Frontal cortex (tissue), 4 donors: ENCODE results near the gene ARPC2. TPM values are rescaled to one million over a fixed set of nuclear protein-coding genes. Genes with fewer than 3 reads are reported as not detected.

Experiments used
- DNase-seq, 2 donors: peaks; one replicate each; pipeline ENCODE4 v3.0.0; 2012; ENCODE audit warnings: low spot score in 2 of 2
- FAIRE-seq: peaks from 2 replicates; lab custom pipeline; 2012; peaks lifted over from hg19 to GRCh38; lab: Jason Lieb, UNC
- total RNA-seq: library from RNA; depleted of rRNA; stranded (reverse); fragments of >200 nt; gene quantifications from one replicate; pipeline ENCODE4 v1.2.3, GENCODE V29; 2014
- donor health status: control.
- donor health status: control.
- donor health status: control.

ARPC2 gene
- total RNA-seq, 1 donor from 2014 or later, result 139 TPM

DNA sequence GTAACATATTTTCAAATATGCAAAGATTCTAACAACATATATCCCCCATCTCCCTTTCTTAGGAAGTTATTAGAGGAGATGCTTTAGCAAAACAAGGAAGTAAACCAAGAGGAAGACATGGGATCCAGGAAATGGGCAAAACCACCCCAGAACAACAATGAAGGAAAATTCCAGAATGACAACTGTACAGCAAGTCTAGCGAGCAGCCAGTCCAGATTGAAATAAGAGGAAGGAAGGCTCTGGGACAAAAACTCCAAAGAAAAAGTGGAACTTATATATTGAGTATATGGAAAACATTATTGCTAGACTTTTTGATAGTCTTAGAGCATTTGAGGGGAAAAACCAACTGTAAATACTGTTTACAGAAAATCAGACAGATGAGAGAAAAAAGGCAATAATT is 2.9 kb upstream of the ARPC2 start:
- FAIRE-seq, result no peak
- no peak for DNase-seq

DNA sequence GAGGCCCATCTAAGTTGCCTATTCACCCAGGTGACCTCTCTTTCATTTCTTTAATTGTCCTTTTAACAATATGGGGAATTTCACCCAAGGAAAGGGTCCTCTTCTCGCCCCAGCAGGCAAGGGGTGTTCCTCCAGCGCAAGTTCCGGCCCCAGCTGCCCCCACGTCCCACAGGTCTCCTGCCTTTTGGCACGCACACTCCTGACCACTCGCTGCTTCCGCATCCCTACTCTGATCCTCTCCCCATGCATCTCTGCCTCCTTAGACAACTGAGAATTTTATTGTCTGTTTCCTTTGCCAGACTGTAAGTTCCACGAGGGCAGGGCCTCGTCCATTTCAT is 684 bp upstream of the ARPC2 start:
- FAIRE-seq, result no peak

DNA sequence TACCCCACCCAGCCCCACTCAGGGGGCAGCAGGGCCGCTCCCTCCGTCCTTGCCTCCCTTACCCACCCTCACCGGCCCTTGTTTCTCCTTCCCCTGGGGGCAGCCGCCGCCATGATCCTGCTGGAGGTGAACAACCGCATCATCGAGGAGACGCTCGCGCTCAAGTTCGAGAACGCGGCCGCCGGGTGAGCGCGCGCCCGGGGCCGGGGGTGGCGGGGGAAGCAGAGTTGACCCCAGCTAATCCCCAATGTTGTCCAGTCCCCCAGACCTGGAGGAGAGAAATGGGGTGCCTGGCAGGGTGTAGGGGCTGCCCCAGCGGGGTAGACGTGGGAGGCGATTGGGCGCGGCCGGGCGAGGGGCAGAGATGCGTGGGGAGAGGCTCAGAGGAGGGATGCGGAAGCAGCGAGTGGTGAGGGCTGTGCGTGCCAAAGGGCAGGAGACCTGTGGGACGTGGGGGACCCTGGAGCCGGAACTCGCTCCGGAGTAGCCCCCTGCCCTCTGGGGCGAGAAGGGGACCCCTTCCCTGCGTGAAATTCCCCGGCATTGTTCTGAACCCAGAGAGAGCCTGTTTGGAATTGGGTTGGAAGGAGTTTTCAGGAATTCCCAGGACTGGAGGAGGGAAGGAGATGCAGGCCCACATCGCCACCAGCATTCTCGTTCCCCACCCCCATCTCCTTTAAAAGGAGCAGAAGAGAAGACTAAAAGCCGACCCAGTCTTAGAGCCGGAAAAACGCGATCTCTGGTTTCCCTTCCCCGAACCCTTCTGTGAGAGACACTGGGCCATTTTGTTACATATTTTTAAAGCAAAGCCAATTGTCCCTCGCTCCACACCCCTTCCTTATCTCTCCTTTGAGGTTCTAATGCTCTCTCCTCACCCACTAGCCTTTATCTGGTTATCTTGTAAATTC is 625 bp downstream of the ARPC2 start:
- no peak for FAIRE-seq
- peak in 1 of 2 donors; percentile 45 for DNase-seq

More for the DNA sequence above, 684 bp upstream of the ARPC2 start:
- no peak for DNase-seq

DNA sequence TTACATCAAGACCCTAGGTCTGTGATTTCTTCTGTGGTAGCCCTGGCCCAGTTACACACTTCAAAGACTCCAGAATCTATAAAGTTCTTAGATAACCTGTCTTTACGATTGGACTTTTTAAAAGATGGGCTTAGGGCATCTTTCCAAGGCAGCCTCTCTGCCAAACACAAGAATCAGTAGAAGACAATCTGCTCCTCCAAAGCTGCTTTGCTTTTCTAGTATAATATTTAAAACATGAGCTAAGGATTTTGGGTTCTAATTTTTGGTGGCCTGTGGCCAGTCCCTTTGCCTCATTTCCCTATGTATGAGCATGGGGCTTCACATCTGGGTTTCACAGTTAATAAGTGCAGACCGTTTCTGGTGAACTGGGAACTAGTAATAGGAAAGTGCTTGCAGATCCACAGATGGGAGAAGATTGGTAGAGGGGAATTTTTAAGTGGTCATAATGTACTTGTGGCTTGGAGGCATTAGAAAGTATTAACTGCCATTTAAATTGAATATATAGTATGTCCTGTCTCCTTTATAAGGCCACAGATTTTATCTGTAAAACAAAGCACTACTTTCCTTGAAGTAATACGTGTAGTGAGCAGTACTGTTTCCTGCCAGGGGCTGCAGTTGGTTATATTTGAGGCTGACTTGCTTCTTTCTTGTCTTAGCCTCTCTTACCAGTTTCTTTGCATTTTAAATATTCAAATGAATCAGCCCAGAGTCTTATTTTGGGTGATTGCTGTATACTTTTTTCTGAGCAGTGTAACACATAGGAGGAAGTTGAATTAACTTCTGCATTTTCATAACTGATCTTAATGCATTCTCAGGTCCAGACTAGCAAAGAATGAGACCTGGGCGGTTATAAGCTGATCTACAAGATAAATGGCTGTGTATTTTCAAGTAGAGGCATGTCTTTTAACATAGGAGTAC is 1.5 kb downstream of the ARPC2 start:
- no peak for FAIRE-seq

DNA sequence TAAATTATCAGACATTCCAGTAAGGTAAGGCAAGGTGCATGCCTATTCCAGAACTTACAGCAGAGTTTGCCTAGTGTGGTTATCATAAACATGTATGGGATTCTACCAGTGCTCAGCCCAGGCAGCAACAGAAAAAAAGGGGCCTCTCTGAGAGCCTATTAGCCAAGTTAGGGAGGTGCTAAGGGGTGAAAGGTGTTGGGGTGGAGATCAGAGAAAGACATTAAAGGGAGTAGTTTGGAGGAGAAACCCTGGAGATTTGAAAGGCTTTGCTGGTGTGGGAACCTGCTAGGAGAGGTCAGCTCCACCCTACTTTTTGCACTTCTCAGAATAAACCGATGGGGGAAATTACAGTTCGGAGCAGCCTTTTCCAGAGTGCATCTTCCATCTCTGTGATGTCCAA is 2.9 kb downstream of the ARPC2 start:
- no peak for FAIRE-seq
- DNase-seq, result no peak

More for the DNA sequence above, 1.5 kb downstream of the ARPC2 start:
- no peak for DNase-seq

DNA sequence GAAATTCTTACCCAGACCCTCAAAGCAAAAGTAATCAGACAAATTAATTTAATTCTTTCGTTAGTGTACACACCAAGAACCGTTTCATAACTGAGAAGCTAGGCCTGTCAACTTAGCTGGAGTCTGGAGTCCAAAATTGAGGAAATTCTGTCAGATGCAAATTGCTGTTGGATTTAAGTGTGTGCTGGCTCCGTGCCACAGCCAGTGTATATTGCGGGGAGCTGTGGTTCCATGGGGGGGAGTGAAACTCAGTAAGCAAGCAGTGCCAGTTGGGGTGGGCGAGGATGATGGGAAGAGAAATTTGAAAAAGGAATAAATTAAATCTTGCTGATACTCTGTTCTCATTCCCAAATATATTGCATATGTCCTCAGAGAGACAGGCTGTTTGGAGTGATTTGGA is 4.0 kb downstream of the ARPC2 start:
- no peak for FAIRE-seq

DNA sequence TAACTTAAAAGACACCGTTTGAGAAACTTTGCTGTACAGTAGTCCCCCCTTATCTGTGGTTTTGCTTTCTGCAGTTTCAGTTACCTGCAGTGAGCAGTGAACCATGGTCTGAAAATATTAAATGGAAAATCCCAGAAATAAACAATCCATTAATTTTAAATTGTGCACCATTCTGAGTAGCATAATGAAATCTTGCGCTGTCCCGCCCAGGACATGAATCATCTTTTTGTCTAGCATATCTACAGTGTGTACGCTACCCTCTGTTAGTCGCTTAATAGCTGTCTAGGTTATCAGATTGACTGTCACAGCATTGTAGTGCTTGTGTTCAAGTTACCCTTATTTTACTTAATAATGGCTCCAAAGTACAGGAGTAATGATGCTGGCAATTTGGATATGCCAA is 6.1 kb downstream of the ARPC2 start:
- DNase-seq (no peak), FAIRE-seq (no peak)

More for the DNA sequence above, 4.0 kb downstream of the ARPC2 start:
- no peak for DNase-seq

DNA sequence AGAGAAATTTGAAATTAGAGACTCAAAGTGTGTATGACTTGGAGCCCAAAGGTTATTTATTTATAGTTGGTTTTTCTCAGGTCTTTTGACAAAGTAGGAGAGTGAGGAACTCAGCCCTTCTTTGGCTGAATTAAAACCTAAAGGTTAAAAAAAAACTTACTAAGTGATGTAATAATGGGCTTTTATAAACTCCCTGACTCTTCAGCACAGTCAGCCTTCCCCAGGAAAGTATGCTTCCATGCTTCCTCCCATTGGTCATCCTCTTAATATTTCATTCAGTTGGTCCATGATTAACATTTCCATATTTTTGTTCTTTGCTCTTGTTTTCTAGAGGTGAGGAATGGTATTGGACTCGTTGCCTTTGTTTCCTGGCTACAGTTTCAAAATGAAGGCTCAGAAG is 7.2 kb downstream of the ARPC2 start:
- FAIRE-seq, result no peak
- no peak for DNase-seq

DNA sequence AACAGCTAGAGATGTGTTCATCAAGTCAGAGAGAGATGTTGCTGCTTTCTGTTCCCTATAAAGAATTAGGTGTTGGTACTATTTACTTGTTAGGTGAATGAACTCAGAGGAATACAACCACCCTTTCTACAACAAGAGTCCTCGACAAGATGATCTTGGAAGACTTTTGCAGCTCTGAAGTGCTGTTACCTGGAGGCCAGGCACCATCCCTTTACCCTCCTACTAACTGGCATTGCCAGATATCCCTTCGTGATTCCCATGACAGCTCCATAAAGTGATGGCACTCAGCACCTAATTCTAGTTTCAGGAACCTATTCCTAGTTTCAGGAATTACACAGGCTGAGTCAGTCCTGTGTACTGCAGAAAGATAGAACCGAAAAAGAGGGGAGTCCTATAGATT is 9.9 kb downstream of the ARPC2 start:
- DNase-seq (no peak), FAIRE-seq (no peak)

DNA sequence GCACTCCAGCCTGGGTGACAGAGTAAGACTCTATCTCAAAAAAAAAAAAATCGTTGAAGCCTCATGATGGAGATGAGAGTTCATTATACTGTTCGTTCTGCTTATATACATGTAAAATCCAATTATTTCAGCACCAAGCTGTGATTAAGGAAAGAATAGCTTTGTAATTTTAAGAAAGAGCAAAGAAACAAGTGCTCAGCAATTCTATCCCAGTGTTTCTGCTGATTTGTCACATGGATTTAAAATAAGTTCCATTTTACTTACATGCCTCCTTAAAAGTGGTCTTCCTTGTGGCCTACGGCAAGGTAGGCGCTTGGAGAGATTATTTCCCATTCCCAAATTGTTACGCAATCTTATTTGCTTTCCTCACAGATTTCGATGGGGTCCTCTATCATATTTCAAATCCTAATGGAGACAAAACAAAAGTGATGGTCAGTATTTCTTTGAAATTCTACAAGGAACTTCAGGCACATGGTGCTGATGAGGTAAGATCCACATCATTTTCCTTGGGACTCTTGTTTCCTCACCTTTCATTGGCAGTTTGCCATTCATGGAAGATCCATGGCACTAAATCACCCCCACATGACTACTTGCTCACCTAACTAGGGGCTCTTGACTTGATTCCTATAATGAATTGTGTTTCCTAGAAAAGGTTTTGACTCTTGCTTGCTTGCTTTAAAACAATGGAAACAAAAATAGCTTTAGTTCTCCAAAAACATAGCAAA is 11.5 kb downstream of the ARPC2 start:
- FAIRE-seq (no peak), DNase-seq (no peak)

DNA sequence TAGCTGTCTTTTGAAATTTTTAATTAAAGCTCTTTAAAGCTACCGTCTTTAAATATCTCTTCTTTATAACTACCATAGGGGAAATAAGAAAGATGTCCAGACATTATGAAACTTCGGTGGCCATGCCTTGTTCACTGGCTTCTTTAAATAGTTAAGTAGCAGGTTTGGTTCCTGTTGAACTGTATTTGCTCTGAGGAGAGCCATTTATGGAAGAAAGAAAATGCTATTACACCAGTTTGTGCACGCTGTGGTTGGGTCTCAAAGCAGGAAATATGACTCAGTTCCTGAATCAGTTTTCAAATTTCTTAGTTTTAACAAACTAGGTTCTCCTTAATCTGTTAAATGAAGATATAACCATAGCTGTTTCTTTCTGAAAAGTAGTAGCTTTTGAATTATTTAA is 12.2 kb downstream of the ARPC2 start:
- FAIRE-seq (no peak), DNase-seq (no peak)

DNA sequence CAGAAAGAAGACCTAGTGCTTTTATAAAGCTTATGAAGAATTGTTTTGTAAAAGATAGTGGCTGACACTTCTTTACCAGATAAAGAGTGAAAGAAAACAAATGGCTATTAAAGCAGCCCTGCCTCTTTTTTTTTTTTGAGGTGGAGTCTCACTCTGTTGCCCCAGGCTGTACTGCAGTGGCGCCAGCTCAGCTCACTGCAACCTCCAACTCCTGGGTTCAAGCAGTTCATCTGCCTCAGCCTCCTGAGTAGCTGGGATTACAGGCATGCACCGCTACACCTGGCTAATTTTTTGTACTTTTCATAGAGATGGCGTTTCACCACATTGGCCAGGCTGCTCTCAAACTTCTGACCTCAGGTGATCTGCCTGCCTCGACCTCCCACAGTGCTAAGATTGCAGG is 12.9 kb downstream of the ARPC2 start:
- FAIRE-seq (no peak), DNase-seq (no peak)

DNA sequence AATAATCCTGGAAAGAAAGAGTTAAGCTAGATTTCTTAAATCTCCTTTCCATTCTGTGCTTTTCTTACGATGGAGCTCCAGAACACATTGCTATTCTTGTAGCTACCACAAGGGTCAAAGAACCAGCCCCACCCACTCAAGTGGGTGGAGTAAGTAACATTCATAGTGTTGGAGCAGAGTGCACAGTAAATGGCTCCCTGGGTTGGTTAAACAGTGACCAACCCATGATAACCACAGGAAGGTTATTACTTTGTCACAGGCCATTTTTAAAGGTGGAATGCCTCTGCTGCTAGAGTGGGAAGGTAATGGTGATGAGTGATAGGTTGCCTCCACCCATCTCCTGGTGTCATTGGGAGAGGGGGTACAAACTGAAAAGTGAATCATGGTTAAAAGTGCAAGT is 13.9 kb downstream of the ARPC2 start:
- no peak for DNase-seq
- FAIRE-seq, result no peak

DNA sequence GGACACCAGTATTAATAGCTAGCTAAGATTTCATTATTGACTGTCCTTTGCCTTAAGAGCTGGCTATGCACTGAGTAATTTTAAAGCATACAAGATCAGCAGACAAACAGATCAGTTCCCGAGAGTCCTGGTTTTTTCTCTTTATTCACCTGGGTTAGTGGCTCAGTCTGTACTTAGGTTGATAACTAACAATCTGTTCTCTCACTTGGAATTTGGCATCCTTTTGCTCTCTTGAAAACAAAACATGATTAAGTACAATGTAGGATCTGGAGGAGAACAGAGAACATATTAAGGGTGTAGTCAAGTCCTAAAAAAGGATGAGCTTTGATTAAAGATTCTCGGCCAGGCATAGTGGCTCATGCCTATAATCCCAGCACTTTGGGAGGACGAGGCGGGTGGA is 16.6 kb downstream of the ARPC2 start:
- FAIRE-seq (no peak), DNase-seq (no peak)

DNA sequence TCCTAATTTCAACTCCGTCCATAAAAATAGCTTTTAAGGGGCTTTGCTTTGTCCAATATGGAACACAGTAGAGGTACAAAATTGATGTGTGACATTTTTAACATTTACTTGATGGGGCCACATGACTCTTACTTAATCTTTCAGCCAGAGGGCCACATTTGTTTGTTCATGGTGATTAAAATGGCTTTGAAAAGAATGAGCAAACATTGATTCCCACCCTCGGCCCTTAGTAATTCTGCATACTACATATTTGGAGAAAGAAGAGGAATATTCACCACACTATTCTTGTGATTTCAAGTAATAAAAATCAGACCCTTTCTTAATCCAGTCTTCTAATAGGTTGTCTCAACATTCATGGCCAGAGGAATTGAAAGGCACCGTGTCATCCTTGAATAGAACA is 17.5 kb downstream of the ARPC2 start:
- DNase-seq, result no peak
- no peak for FAIRE-seq

DNA sequence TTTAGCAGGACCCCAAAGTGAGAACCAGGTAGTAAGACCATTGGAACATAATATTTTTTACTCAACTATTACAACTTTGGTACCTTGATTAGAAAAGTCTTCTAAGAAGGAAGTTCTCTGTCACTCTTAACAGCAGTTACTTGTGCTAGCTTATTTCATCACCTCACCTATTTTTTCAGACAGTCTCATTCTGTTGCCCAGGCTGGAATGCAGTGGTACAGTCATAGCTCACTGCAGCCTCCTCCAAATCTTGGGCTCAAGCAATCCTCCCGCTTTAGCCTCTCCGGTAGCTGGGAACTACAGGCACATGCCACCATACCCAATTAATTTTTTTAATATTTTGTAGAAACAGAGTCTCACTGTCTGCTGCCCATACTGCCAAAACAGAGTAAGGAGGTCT is 18.0 kb downstream of the ARPC2 start:
- no peak for DNase-seq
- FAIRE-seq, result no peak

DNA sequence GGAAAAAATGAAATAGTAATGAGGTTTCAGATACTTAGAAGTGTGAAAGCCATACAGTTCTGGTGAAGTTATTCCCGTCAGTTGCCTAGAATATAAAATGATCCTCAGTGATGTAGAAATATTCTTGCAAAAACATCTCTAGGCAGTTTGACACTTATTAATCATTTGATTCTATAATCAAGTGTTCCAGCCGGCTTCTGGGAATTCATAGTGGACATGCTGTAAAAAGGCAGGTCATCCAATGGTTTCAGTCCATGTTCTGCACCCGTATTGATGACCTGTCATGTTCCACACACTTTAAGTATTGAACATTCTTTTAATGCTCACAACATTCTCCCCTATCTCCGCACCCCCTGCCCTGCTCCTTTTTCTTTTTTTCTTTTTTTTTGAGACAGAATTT is 19.8 kb downstream of the ARPC2 start:
- DNase-seq, result no peak
- FAIRE-seq, result no peak

DNA sequence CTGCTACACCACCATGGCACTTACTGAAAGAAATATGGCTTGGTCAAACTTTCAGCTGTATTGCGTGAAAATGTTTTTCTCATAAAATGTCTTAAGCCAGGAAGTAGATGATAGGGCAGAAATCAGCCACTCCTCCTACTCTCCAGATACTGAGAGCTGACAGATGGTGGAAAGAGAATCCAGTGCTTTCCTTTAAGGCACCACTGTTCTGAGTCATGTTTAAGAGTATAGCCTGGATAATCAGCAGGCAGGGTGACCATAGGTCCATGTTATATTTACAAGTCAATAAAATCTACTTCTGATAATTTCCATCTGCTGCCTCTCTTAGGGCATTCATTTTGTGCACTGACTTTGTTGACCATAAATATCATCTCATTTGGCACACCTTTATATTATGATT is 21.9 kb downstream of the ARPC2 start:
- FAIRE-seq (no peak), DNase-seq (no peak)

DNA sequence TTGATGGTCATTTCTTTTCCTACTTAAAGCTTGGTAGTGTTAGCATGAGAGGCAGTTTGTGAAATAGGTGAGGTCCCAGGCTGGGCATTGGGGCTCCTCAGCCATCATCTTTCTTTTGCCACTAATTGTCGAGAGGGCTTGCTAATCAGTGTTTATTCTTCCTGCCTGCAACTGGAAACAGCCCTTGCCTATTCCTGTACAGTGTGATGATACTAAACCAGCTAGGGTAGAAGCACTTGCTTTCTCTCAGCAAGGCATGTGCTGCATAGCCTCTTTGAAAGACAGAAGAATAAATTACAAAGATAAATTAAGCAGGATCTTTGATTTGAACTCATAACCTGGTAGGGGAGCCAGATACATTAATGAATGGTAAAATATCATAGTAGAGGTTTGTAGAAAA is 27.2 kb downstream of the ARPC2 start:
- DNase-seq (no peak), FAIRE-seq (no peak)

DNA sequence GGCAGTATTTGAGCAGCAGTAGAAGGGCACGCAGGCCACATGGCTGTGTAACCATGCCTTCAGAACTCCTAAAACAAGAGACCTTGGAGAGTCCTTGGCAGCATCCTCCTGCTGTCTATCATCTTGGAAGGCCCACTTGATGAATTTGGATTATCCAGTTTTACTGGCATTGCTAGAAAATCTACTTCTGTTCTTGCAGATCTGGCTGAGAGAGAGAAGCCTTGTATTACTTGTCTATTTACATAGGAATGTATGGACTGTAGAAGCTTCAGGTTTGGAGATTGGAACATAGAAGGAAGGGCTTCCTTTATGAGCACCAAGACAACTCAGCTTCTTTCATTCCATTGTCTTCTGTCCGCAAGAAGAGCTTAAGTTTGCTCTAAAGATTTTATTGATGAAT is 27.7 kb downstream of the ARPC2 start:
- DNase-seq, result no peak
- no peak for FAIRE-seq
